WI38 (cell line): Measurements from ENCODE around the gene STXBP6.

Experiments used
- H3K4me3 ChIP-seq: 2 replicates; pipeline ENCODE4 v1.5.1; 2011; ENCODE audit warnings: low read depth, mild to moderate bottlenecking, control low read depth, low read length
- CTCF ChIP-seq: IDR thresholded peaks from 2 replicates; pipeline ENCODE4 v1.5.1; 2012; ENCODE audit warnings: low read depth, mild to moderate bottlenecking, control low read depth, low read length

The STXBP6 gene

GRCh38 chr14:25069879-25070278, 19.9 kb upstream of the STXBP6 start:
- no peak for TF ChIP-seq CTCF
- no peak overlapping the region for H3K4me3 ChIP-seq

- no peak overlapping the region for H3K4me3 ChIP-seq
- TF ChIP-seq CTCF: no peak
These were observed 17.7 kb upstream of the STXBP6 start for GRCh38 chr14:25067600-25067999.

- no peak overlapping the region for H3K4me3 ChIP-seq
- no peak for TF ChIP-seq CTCF
These were observed 12.0 kb upstream of the STXBP6 start for GRCh38 chr14:25062022-25062321.

- H3K4me3 ChIP-seq: no peak overlapping the region
- TF ChIP-seq CTCF: no peak
These were observed 6.7 kb upstream of the STXBP6 start for GRCh38 chr14:25056688-25057078.

- H3K4me3 ChIP-seq: no peak overlapping the region
- no peak for TF ChIP-seq CTCF
These were observed 6.2 kb upstream of the STXBP6 start for GRCh38 chr14:25055992-25056687.

- no peak for TF ChIP-seq CTCF
- H3K4me3 ChIP-seq: no peak overlapping the region
These were observed 5.1 kb upstream of the STXBP6 start for GRCh38 chr14:25055005-25055404.

GRCh38 chr14:25053585-25053984, 3.6 kb upstream of the STXBP6 start:
- TF ChIP-seq CTCF: no peak

More at GRCh38 chr14:25053585-25053984, 3.6 kb upstream of the STXBP6 start:
- no peak overlapping the region for H3K4me3 ChIP-seq
